ENCODE results near the gene MT1M. TPM values are rescaled to one million over a fixed set of nuclear protein-coding genes. Genes with fewer than 3 reads are reported as not detected.
A peak's percentile ranks its signal among the peaks of the same experiment; 100 is the strongest.
"Not testable (repeated sequence)": the region's sequence is repeated elsewhere in the genome, so short reads cannot be mapped to it uniquely, and the experiment has no call there.

Gene MT1M
- total RNA-seq, 1 donor from 2014 or later: 29.8 TPM

DNA sequence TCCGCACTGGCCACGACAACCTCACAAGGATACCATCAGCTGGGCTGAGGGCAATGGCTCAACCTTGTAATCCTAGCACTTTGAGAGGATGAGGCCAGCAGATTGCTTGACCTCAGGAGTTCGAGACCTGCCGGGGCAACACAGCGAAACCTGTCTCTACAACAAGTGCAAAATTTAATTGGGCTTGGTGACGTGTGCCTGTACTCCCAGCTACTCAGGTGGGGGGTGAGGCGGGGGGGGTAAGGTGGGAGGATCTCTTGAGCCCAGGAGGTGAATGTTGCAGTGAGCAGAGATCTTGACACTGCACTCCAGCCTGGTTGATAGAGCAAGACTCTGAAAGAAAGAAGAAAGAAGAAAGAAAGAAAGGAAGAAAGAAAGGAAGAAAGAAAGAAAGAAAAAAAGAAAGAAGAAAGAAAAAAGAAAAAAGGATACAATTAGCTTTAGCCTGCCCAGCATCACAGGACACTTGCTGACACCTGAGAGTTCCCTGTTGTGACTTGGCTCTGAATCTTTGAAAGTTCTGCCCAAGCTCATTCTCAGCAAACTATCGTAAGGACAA is 12.0 kb upstream of the MT1M start:
- peaks cover 17% of the 10 kb centered on the region for H3K4me1 ChIP-seq
- TF ChIP-seq, protein P1, sequence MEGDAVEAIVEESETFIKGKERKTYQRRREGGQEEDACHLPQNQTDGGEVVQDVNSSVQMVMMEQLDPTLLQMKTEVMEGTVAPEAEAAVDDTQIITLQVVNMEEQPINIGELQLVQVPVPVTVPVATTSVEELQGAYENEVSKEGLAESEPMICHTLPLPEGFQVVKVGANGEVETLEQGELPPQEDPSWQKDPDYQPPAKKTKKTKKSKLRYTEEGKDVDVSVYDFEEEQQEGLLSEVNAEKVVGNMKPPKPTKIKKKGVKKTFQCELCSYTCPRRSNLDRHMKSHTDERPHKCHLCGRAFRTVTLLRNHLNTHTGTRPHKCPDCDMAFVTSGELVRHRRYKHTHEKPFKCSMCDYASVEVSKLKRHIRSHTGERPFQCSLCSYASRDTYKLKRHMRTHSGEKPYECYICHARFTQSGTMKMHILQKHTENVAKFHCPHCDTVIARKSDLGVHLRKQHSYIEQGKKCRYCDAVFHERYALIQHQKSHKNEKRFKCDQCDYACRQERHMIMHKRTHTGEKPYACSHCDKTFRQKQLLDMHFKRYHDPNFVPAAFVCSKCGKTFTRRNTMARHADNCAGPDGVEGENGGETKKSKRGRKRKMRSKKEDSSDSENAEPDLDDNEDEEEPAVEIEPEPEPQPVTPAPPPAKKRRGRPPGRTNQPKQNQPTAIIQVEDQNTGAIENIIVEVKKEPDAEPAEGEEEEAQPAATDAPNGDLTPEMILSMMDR (IDR thresholded peaks at IDR 0.05): no peak
- H3K27me3 ChIP-seq (ENCODE audit: low read depth): no peaks in the 10 kb centered on the region
- DNase-seq: no peak
- H3K27ac ChIP-seq: no peak overlapping the region
- intact Hi-C loops (cut with DNase I): no loop called here
- no peak for ATAC-seq
- H3K4me3 ChIP-seq: no peak overlapping the region
- no peaks in the 10 kb centered on the region for H3K9me3 ChIP-seq
- no peaks in the 10 kb centered on the region for H3K36me3 ChIP-seq

DNA sequence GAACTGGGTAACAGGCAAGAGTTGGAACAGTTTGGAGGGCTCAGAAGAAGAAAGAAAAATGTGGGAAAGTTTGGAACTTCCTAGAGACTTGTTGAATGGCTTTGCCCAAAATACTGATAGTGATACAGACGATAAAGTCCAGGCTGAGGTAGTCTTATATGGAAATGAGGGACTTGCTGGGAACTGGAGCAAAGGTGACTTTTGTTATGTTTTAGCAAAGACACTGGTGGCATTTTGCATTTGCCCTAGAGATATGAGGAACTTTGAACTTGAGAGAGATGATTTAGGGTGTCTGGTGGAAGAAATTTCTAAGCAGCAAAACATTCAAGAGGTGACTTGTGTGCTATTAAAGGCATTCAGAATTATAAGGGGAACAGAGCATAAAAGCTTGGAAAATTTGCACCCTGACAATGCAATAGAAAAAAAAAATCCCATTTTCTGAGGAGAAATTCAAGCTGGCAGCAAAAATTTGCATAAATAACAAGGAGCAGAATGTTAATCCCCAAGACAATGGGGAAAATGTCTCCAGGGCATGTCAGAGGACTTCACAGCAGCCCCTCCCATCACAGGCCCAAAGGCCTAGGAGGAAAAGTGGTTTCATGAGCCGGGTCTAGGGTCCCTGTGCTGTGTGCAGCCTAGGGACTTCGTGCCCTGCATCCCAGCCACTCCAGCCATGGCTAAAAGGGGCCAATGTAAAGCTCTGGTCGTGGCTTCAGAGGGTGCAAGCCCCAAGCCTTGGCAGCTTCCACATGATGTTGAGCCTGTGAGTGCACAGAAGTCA is 10.6 kb upstream of the MT1M start:
- H3K27ac ChIP-seq; DNase-seq; ATAC-seq; H3K9me3 ChIP-seq; H3K36me3 ChIP-seq; H3K4me3 ChIP-seq; intact Hi-C loops (cut with DNase I); H3K27me3 ChIP-seq (ENCODE audit: low read depth): not testable (repeated sequence)
- peaks cover 23% of the 10 kb centered on the region for H3K4me1 ChIP-seq

DNA sequence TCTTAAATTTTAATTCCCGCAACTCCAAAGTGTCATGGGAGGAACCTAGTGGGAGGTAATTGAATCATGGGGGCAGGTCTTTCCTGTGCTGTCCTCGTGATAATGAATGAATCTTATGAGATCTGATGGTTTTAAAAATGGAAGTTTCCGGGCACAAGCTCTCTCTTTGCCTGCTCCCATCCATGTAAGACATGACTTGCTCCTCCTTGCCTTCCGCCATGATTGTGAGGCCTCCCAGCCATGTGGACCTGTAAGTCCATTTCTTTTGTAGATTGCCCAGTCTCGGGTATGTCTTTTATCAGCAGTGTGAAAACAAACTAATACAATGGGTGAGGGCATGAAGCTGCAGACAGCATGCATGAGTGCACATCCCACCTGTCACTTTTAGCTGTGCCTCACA is 9.3 kb upstream of the MT1M start:
- DNase-seq; H3K36me3 ChIP-seq; H3K4me3 ChIP-seq; ATAC-seq; intact Hi-C loops (cut with DNase I); H3K27ac ChIP-seq; H3K27me3 ChIP-seq (ENCODE audit: low read depth); H3K9me3 ChIP-seq: not testable (repeated sequence)
- H3K4me1 ChIP-seq: peaks cover 18% of the 10 kb centered on the region

DNA sequence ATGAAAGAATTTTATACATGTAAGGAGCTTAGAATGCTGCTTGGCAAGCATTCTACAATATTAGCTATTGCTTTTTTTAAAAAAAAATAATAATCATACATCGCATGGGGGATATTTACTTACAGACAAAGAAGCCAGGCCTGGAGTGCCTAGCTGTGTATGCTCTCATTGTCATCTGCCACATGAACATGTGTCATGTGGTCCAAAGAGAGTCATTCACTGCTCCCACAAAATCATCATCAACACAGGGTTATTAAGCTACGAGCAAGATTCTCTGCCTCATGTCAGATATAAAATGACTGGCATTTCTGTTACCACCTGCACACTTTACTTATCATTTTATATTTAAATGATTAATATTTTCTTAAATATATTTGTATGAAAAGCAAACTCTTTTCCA is 8.8 kb upstream of the MT1M start:
- no peaks in the 10 kb centered on the region for H3K27me3 ChIP-seq (ENCODE audit: low read depth)
- no peaks in the 10 kb centered on the region for H3K36me3 ChIP-seq
- DNase-seq: no peak
- H3K27ac ChIP-seq: no peak overlapping the region
- peaks cover 14% of the 10 kb centered on the region for H3K4me1 ChIP-seq
- no peaks in the 10 kb centered on the region for H3K9me3 ChIP-seq
- TF ChIP-seq, protein P1 (IDR thresholded peaks at IDR 0.05): no peak
- no peak overlapping the region for H3K4me3 ChIP-seq
- no peak for ATAC-seq
- intact Hi-C loops (cut with DNase I): no loop called here

DNA sequence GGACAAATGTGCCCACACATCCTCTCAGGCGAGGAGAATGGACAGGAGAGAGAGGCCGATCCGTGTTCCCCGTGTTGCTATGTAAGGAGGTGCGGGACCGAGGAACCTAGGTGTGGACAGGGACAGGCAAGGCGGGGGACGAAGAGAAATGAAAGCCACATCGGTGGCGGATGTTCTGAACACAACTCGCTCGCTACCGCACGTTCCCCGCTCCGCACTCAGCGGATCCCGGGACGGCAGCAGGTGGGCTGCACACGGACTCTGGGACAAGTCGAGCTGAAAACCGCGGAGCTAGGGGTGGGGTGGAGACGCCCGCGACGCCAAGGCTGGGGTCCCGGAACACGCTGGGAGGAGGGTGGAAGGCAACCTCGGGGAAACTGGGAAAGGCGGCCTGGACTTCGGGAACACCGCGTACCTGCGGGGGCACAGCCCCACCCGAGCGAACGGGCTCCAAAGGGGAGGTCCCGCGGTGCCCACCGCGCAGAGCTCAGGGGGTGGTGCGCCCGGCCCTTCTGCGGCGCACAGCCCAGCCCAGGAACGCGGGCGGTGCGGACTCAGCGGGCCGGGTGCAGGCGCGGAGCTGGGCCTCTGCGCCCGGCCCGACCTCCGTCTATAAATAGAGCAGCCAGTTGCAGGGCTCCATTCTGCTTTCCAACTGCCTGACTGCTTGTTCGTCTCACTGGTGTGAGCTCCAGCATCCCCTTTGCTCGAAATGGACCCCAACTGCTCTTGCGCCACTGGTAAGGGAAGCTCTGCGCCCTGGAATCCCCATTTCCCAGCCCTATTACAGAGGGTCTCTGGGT is 7.1 kb upstream of the MT1M start, which contains the start of gene MT1E:
Gene MT1E (plus strand): TSS at position 642 of the 803 bp plus-strand sequence. CDS start 71 bp downstream, at position 713.
- H3K4me1 ChIP-seq: peaks cover 14% of the 10 kb centered on the region
- H3K27me3 ChIP-seq (ENCODE audit: low read depth): no peaks in the 10 kb centered on the region
- H3K4me3 ChIP-seq: peak within 1 kb of the TSS; percentile 64
- DNase-seq (peak; percentile 88), ATAC-seq (peak; percentile 91 to 97)
- intact Hi-C loops (cut with DNase I): no loop called here
- H3K9me3 ChIP-seq: no peaks in the 10 kb centered on the region
- H3K36me3 ChIP-seq: no peaks in the 10 kb centered on the region
- peak within 1 kb of the TSS; percentile 91 for H3K27ac ChIP-seq
- TF ChIP-seq, protein P1 (IDR thresholded peaks at IDR 0.05): no peak

DNA sequence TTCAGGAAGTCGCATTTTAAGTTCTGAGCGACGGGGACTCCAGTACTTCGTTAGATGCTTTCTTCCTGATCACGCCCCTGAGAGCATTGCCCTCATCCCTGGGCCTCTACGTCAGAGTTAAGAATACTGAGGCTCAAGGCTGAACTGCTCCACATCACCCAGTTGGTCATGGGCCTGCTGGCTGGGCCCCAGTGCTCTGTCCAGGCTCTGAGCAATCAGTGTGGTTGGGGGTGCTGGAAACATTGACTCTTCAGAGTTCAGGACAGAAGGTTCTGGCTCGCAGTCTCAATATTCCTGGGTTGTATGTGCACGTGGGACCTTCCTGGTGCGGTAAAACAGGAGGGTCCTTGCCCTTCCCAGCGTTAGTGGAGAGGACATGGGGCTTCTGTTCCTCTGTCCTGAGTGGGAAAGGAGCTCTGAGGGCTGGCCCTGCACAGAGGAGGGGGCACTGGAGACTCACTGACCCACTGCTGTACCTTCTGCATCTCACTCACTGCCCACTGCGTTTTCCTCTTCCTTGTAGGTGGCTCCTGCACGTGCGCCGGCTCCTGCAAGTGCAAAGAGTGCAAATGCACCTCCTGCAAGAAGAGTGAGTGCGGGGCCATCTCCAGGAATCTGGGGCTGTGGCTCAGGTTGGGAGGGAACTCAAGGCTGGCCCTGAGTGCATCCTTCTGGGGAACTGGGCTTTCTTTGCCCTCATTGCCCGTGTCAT is 6.4 kb upstream of the MT1M start:
- ATAC-seq (peak; percentile 52 to 72), DNase-seq (no peak)
- no peaks in the 10 kb centered on the region for H3K27me3 ChIP-seq (ENCODE audit: low read depth)
- intact Hi-C loops (cut with DNase I): no loop called here
- peaks cover 14% of the 10 kb centered on the region for H3K4me1 ChIP-seq
- peak overlapping the region; percentile 91 for H3K27ac ChIP-seq
- H3K9me3 ChIP-seq: no peaks in the 10 kb centered on the region
- H3K36me3 ChIP-seq: no peaks in the 10 kb centered on the region
- TF ChIP-seq, protein P1 (IDR thresholded peaks at IDR 0.05): no peak
- peak overlapping the region; percentile 64 for H3K4me3 ChIP-seq

Data from lower lobe of right lung (tissue), 2 donors.